ENCODE data around the gene CCND2.

DNA sequence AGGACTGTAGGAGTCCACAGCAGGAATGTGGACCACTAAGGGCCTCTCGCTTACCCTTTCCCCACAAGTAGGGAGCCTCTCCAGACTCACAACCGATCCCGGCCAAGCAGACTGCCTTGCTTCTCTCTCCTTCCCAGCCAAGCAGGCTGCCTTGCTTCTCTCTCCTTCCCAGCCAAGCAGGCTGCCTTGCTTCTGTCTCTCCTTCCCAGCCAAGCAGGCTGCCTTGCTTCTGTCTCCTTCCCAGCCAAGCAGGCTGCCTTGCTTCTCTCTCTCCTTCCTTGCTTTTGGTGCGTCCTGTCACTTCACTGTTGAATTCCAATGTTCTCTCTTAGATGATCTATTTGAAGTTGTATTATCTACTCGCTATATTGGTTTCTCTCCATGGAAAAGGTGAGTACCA, 32.6 kb upstream of the CCND2 start:
- TF ChIP-seq, protein P1, sequence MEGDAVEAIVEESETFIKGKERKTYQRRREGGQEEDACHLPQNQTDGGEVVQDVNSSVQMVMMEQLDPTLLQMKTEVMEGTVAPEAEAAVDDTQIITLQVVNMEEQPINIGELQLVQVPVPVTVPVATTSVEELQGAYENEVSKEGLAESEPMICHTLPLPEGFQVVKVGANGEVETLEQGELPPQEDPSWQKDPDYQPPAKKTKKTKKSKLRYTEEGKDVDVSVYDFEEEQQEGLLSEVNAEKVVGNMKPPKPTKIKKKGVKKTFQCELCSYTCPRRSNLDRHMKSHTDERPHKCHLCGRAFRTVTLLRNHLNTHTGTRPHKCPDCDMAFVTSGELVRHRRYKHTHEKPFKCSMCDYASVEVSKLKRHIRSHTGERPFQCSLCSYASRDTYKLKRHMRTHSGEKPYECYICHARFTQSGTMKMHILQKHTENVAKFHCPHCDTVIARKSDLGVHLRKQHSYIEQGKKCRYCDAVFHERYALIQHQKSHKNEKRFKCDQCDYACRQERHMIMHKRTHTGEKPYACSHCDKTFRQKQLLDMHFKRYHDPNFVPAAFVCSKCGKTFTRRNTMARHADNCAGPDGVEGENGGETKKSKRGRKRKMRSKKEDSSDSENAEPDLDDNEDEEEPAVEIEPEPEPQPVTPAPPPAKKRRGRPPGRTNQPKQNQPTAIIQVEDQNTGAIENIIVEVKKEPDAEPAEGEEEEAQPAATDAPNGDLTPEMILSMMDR (IDR thresholded peaks at IDR 0.05; ENCODE audit: low read depth, low read length): no peak
- TF ChIP-seq EZH2phosphoT487 (IDR thresholded peaks at IDR 0.05; ENCODE audit: low read depth): no peak

Data from OCI-LY3 (cell line).